Spleen (tissue), 7 donors: ENCODE data around the gene FSTL4.

ENCODE experiments used
- CTCF ChIP-seq, 11 experiments: fragments of 200-600 bp in 7 of 11; fragments of 450-650 bp in 4 of 11; sonication (generic) in 4 of 11; IDR thresholded peaks in 8 of 11; conservative IDR thresholded peaks in 3 of 11; 1 replicate in 7 of 11; 2 replicates in 4 of 11; pipeline versions ENCODE4 v1.4.0 to v1.8.0; 2016 to 2021; ENCODE audit warnings: antibody characterized with exemption in 11 of 11, inconsistent platforms in 4 of 11, mild to moderate bottlenecking in 1 of 11
- POLR2AphosphoS5 ChIP-seq, 3 donors: sonication (generic); formaldehyde crosslinking; IDR thresholded peaks; one replicate each; pipeline ENCODE4 v1.5.1; 2017; ENCODE audit warnings: antibody characterized with exemption in 3 of 3
- donor health status: DM: no; HTN: no; CAD: no; lungs with moderate emphysema.
- donor health status: DM: no; HTN: no; CAD: no.
- donor health status: DM: no; HTN: no; CAD: no.

GRCh38 chr5:133387621-133388020 lies 224.7 kb downstream of the FSTL4 start:
- TF ChIP-seq POLR2AphosphoS5 (IDR thresholded peaks at IDR 0.05) (no peak), CTCF (IDR thresholded peaks at IDR 0.05 in 8 of 11, conservative IDR thresholded peaks at IDR 0.05 in 3 of 11) (no peak)
